GM12878 (cell line): ENCODE measurements around the gene EIF4ENIF1. TPM values are rescaled to one million over a fixed set of nuclear protein-coding genes. Genes with fewer than 3 reads are reported as not detected.

ENCODE experiments used
- ATAC-seq: fragments of 200-7000 bp; cut with Tn5 transposase; 3 replicates; pipeline ENCODE4 v1.9.1; 2020; ENCODE audit warnings: mild to moderate bottlenecking, moderate library complexity
- BruUV-seq: library from RNA; stranded (reverse); fragments of 400-500 nt; replicated peaks from 2 replicates; lab custom pipeline; 2021; lab: Mats Ljungman, UMichigan
- CTCF ChIA-PET: fragments of 300-600 bp; sonication (Branson Sonifier 250); formaldehyde crosslinking; extraction: SDS; loops from one replicate; lab custom pipeline; 2021; ENCODE audit warnings: inconsistent platforms; lab: Yijun Ruan, JAX
- POLR2A ChIA-PET: fragments of 350-600 bp; formaldehyde crosslinking; extraction: SDS; loops from one replicate; lab custom pipeline; 2021; ENCODE audit warnings: inconsistent platforms; lab: Charles Lee
- RAD21 ChIA-PET: fragments of 300-600 bp; sonication (Branson Sonifier 250); formaldehyde crosslinking; loops from one replicate; lab custom pipeline; 2023; ENCODE audit warnings: antibody characterized with exemption; ENCODE audit not compliant: unreplicated experiment; lab: Charles Lee
- SMC1A ChIA-PET: fragments of 300-600 bp; sonication (Branson Sonifier 250); formaldehyde crosslinking; loops from one replicate; lab custom pipeline; 2023; ENCODE audit not compliant: unreplicated experiment, uncharacterized antibody; lab: Charles Lee
- DNase-seq: peaks from one replicate; pipeline ENCODE4 v3.0.0-alpha.2; 2011; ENCODE audit warnings: low read depth, low spot score
- FAIRE-seq: peaks from 3 replicates; lab custom pipeline; 2011; peaks lifted over from hg19 to GRCh38; lab: Jason Lieb, UNC
- H2AFZ ChIP-seq: 2 replicates; pipeline ENCODE4 v1.6.0; 2011; ENCODE audit warnings: low read depth, low read length, control low read depth; ENCODE audit not compliant: control insufficient read depth
- H3K27ac ChIP-seq: 2 replicates; pipeline ENCODE4 v1.5.1; 2011; ENCODE audit warnings: control low read depth; ENCODE audit not compliant: control insufficient read depth, insufficient read depth
- H3K27me3 ChIP-seq, 2 experiments: replicated peaks in 1 of 2; 2 replicates each; pipeline versions ENCODE4 v1.6.0 to v1.6.1; 2011; ENCODE audit warnings: low read length in 1 of 2; ENCODE audit not compliant: control insufficient read depth in 2 of 2, insufficient read depth in 2 of 2
- H3K36me3 ChIP-seq, 2 experiments: 2 replicates each; pipeline ENCODE4 v1.5.1; 2011; ENCODE audit warnings: low read length in 1 of 2; ENCODE audit not compliant: control insufficient read depth in 2 of 2, insufficient read depth in 2 of 2
- H3K4me1 ChIP-seq: 2 replicates; pipeline ENCODE4 v1.6.1; 2011; ENCODE audit warnings: mild to moderate bottlenecking, low read length, moderate library complexity, mixed read lengths; ENCODE audit not compliant: control insufficient read depth, insufficient read depth
- H3K4me2 ChIP-seq: 2 replicates; pipeline ENCODE4 v1.6.0; 2011; ENCODE audit warnings: control low read depth; ENCODE audit not compliant: control insufficient read depth, insufficient read depth
- H3K4me3 ChIP-seq: fragments of 200-600 bp; sonication (generic); 2 replicates; pipeline ENCODE4 v1.5.1; 2016
- H3K79me2 ChIP-seq: 2 replicates; pipeline ENCODE4 v1.6.0; 2011; ENCODE audit warnings: low read length; ENCODE audit not compliant: control insufficient read depth, insufficient read depth
- H3K9ac ChIP-seq: 2 replicates; pipeline ENCODE4 v1.8.0; 2011; ENCODE audit warnings: low read length, control low read depth, mixed read lengths; ENCODE audit not compliant: control insufficient read depth, insufficient read depth
- H3K9me3 ChIP-seq: replicated peaks from 3 replicates; pipeline ENCODE4 v1.5.1; 2011; ENCODE audit warnings: mild to moderate bottlenecking, low read length; ENCODE audit not compliant: control insufficient read depth, insufficient read depth
- H4K20me1 ChIP-seq: 2 replicates; pipeline ENCODE4 v1.6.0; 2011; ENCODE audit not compliant: control insufficient read depth, insufficient read depth
- GATAD2B ChIP-seq: fragments of 450-650 bp; conservative IDR thresholded peaks from 2 replicates; pipeline ENCODE4 v1.6.1; 2017; ENCODE audit warnings: low read depth, mild to moderate bottlenecking, moderate library complexity
- HDGF ChIP-seq: fragments of 450-650 bp; IDR thresholded peaks from 2 replicates; pipeline ENCODE4 v1.6.1; 2016; ENCODE audit warnings: antibody characterized with exemption
- IRF5 ChIP-seq: fragments of 450-650 bp; IDR thresholded peaks from 2 replicates; pipeline ENCODE4 v1.6.1; 2017; ENCODE audit warnings: borderline replicate concordance
- NBN ChIP-seq: fragments of 450-650 bp; IDR thresholded peaks from 2 replicates; pipeline ENCODE4 v1.6.1; 2016
- NFIC ChIP-seq: IDR thresholded peaks from 2 replicates; pipeline ENCODE4 v1.6.1; 2012; ENCODE audit warnings: low read depth, mild to moderate bottlenecking, inconsistent platforms, low read length, moderate library complexity
- NFYA ChIP-seq: IDR thresholded peaks from 2 replicates; pipeline ENCODE4 v1.6.1; 2011; ENCODE audit warnings: low read depth, mild to moderate bottlenecking, low read length, improper control_type of control experiment, borderline replicate concordance
- NRF1 ChIP-seq: conservative IDR thresholded peaks from 2 replicates; pipeline ENCODE4 v1.6.1; 2011; ENCODE audit warnings: mild to moderate bottlenecking, low read depth, low read length, improper control_type of control experiment
- PAX5 ChIP-seq: IDR thresholded peaks from 2 replicates; pipeline ENCODE4 v1.6.1; 2011; ENCODE audit warnings: low read depth, low read length, borderline replicate concordance
- RELB ChIP-seq: fragments of 450-650 bp; IDR thresholded peaks from 2 replicates; pipeline ENCODE4 v1.6.1; 2017; ENCODE audit warnings: low read depth, mild to moderate bottlenecking, moderate library complexity
- SREBF1 ChIP-seq: IDR thresholded peaks from 2 replicates; pipeline ENCODE4 v1.6.1; 2012; ENCODE audit warnings: mild to moderate bottlenecking, low read length
- STAT3 ChIP-seq: IDR thresholded peaks from 2 replicates; pipeline ENCODE4 v1.6.1; 2011; ENCODE audit warnings: low read depth, low read length, improper control_type of control experiment
- SUZ12 ChIP-seq: fragments of 200-600 bp; sonication (generic); IDR thresholded peaks from one replicate; pipeline ENCODE4 v1.6.1; 2018; ENCODE audit warnings: antibody characterized with exemption, mild to moderate bottlenecking; ENCODE audit not compliant: unreplicated experiment
- TAF1 ChIP-seq: IDR thresholded peaks from 2 replicates; pipeline ENCODE4 v1.6.1; 2011; ENCODE audit warnings: mild to moderate bottlenecking, low read depth, low read length, borderline replicate concordance
- TARDBP ChIP-seq: IDR thresholded peaks from 2 replicates; pipeline ENCODE4 v1.6.1; 2016; ENCODE audit warnings: borderline replicate concordance
- WGBS: methylation state at CpG from one replicate; pipeline ENCODE4 v1.1.6; 2016; ENCODE audit warnings: low lambda C conversion rate; ENCODE audit not compliant: insufficient replicate concordance, insufficient coverage; ENCODE audit errors: missing lambda C conversion rate; 5-methylcytosine and 5-hydroxymethylcytosine counted together
- in situ Hi-C: fragments of 300-500 bp; cut with MboI; formaldehyde crosslinking; loops from 9 replicates; pipeline ENCODE4 v1.14.3; 2018; ENCODE audit warnings: mixed read lengths
- intact Hi-C: fragments of 100-400 bp; cut with micrococcal nuclease; formaldehyde crosslinking; loops from one replicate; pipeline ENCODE4 v1.14.2; 2022; ENCODE audit not compliant: unreplicated experiment
- polyA plus RNA-seq, 11 experiments: library from polyadenylated mRNA; depleted of rRNA in 4 of 11; unstranded in 6 of 11; stranded (reverse) in 5 of 11; fragments of >200 nt; fragmentation: Nextera tagmentation in 4 of 11; fragmentation: Illumina TruSeq in 1 of 11; extraction: Ambion mirVana in 4 of 11; extraction: Trizol in 1 of 11; gene quantifications; 1 replicate in 1 of 11; 2 replicates in 10 of 11; pipeline versions ENCODE4 v1.2.1 to v1.2.3, GENCODE V29; 2011 to 2016; ENCODE audit warnings: inconsistent platforms in 2 of 11, missing spikeins in 2 of 11, low read depth in 1 of 11
- total RNA-seq, 4 experiments: library from RNA; depleted of rRNA in 3 of 4; stranded (reverse); fragments of >200 nt in 3 of 4; fragmentation: Illumina TruSeq in 1 of 4; extraction: Trizol in 1 of 4; gene quantifications; 2 replicates each; pipeline versions ENCODE4 v1.2.1 to v1.2.3, GENCODE V29; 2013 to 2021

The EIF4ENIF1 gene
- total and polyA plus RNA-seq, 10 of the 15 experiments (the other 5 are each of a cell fraction or from before 2014, with no cell fraction given), result 4.4 to 43.7 (median 24.4) TPM

- ChIA-PET POLR2A (interaction anchor here (0.6 kb wide), 1 partner anchor 16 kb away, joined by 5 read pairs; no protein-coding TSS in a partner anchor), SMC1A (no interaction called here), RAD21 (no interaction called here), CTCF (no interaction called here)
- Histone ChIP-seq H3K9me3 (no peaks in the 10 kb centered on the region), H3K9ac (no peak overlapping the region), H2AFZ (no peak overlapping the region), H4K20me1 (no peaks in the 10 kb centered on the region), H3K27ac (no peak overlapping the region), H3K4me2 (no peak overlapping the region), H3K79me2 (peaks cover 48% of the 10 kb centered on the region), H3K36me3 (peaks cover 4 to 32% of the 10 kb centered on the region in 2 experiments), H3K4me1 (peaks cover 19% of the 10 kb centered on the region), H3K27me3 (no peaks in the 10 kb centered on the region), H3K4me3 (no peak overlapping the region)
- no TSS peak for BruUV-seq
- in situ Hi-C loops, result no loop called here
- no peak for ATAC-seq
- no peak for DNase-seq
- TF ChIP-seq RELB (no peak), TARDBP (no peak), NBN (no peak), PAX5 (no peak), HDGF (no peak), SUZ12 (no peak), GATAD2B (no peak), STAT3 (no peak), TAF1 (no peak), NRF1 (no peak), NFYA (no peak), NFIC (no peak), SREBF1 (no peak), IRF5 (no peak)
- WGBS, result 98% methylated on average over 2 of the region's 2 CpGs
- FAIRE-seq, result no peak
- intact Hi-C loops, result no loop called here
Measured at GRCh38 chr22:31474743-31475142, 14.9 kb downstream of the EIF4ENIF1 start.
